GM18519 (cell line): ENCODE results near the gene CCNG1.
A peak's percentile ranks its signal among the peaks of the same experiment; 100 is the strongest.
"Not testable (repeated sequence)": the region's sequence is repeated elsewhere in the genome, so short reads cannot be mapped to it uniquely, and the experiment has no call there.

ENCODE experiments used
- ATAC-seq: cut with Tn5 transposase; IDR thresholded peaks from one replicate; pipeline ENCODE4 v1.9.1; 2021; ENCODE audit warnings: mild to moderate bottlenecking, moderate library complexity; ENCODE audit not compliant: unreplicated experiment, low FRiP score

The CCNG1 gene

GRCh38 chr5:163440954-163441353, 3.6 kb downstream of the CCNG1 start:
- ATAC-seq = no peak

GRCh38 chr5:163444526-163444925, 7.1 kb downstream of the CCNG1 start:
- no peak for ATAC-seq

- ATAC-seq = no peak
Measured at GRCh38 chr5:163445345-163445744, 8.0 kb downstream of the CCNG1 start.

GRCh38 chr5:163447191-163447590, 9.8 kb downstream of the CCNG1 start:
- ATAC-seq = no peak

DNA sequence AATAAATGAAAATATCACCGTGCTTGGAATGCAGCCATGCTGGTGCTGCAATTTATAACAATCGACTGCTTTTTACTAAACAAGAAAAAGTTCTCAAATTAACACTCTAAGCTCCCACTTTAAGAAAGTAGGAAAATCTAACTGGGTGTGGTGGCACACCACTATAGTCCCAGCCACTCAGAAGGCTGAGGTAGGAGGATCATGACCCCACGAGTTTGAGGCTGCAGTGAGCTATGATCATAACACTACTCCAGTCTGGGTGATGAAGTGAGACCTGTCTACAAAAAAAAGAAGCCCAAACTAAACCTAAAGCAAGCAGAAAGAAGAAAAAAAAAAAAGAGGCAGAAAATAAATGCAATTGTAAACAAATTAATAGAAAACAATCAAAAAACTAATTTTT, 10.5 kb downstream of the CCNG1 start:
- no peak for ATAC-seq

GRCh38 chr5:163448491-163448890, 11.1 kb downstream of the CCNG1 start:
- no peak for ATAC-seq

GRCh38 chr5:163451489-163451888, 14.1 kb downstream of the CCNG1 start:
- no peak for ATAC-seq

GRCh38 chr5:163453705-163454104, 16.3 kb downstream of the CCNG1 start:
- no peak for ATAC-seq

DNA sequence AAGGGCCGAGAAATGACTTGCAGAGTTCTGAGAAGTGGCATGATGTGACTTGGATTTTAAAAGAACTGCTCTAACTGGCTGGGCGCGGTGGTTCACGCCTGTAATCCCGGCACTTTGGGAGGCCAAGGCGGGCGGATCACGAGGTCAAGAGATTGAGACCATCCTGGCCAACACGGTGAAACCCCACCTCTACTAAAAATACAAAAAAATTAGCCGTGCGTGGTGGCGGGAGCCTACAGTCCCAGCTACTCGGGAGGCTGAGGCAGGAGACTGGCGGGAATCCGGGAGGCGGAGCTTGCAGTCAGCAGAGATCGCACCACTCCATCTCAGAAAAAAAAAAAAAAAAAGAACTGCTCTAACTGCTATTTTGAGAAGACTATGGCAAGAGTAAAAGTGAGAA, 18.0 kb downstream of the CCNG1 start:
- ATAC-seq = not testable (repeated sequence)

DNA sequence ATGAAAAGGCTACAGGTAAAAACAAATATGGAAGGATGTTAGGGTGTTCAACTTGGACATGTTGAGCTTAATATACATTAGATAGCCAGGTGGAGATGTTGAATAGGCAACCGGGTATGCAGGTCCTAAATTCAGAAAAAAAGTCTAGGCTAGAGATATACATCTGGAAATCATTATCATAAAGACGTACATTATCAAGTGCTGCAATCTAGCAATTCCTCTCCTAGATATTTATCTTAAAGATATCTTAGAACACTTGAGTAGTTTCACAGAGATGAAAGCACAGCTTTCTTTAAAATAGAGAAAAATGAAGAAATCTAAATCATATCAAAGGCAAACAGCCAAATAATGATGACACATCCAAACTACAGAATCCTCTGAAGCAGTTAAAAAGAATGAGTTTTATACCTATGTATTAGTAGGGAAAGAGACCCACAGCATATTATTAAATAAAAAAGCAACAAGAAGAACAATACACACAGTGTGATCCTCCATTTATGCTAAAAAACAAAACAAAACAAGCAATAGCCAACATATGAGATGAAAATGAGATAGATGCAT, 18.7 kb downstream of the CCNG1 start:
- no peak for ATAC-seq

- ATAC-seq = no peak
Measured at GRCh38 chr5:163456840-163457239, 19.4 kb downstream of the CCNG1 start.

GRCh38 chr5:163458778-163459385, 21.5 kb downstream of the CCNG1 start:
- ATAC-seq = no peak

GRCh38 chr5:163459462-163459818, 22.0 kb downstream of the CCNG1 start:
- no peak for ATAC-seq

- ATAC-seq = peak; percentile 75
Measured at GRCh38 chr5:163459819-163460561, 22.6 kb downstream of the CCNG1 start, which contains the start of gene NUDCD2. Gene NUDCD2 (minus strand): TSS chr5:163460102. CDS start chr5:163460050, 52 bp downstream.

GRCh38 chr5:163460562-163461171, 23.3 kb downstream of the CCNG1 start, which contains the start of gene HMMR:
Gene HMMR (plus strand): TSS chr5:163460632. CDS start chr5:163460693, 61 bp downstream.
- ATAC-seq = no peak

DNA sequence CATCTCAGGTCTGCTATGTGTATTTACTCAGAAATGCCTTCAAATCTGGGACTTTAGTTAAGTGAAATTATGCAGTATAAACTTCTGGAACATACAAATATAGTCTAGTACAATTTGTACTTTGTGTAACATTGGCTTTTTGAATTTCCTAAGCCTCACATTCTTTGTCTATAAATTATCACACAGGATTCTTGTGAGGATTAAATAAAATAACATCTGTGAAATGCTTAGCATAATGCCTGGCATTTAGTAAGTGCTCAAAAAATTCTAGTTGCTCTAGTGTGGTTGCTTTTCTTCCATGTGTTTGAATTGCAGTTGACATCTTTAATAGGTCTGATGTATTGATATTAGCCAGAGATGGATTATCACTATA, 25.7 kb downstream of the CCNG1 start:
- ATAC-seq = no peak

DNA sequence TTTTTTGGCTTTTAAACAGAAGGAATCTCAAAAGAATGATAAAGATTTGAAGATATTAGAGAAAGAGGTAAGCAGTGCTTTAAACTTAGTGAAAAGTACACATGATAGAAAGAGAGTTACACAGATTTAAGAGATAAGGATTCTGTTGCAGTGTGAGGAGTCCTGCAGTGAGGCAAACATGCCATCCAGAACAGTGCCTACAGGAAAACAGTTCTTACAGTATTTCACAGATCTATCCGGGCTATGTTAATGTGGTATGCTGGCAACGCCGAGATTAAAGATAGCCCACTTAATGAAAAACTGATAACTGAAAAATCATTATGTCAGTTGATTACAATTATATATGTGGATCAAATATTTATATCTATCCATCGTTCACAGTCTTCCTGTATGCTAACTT, 30.3 kb downstream of the CCNG1 start:
- ATAC-seq = no peak

GRCh38 chr5:163473635-163474243, 36.3 kb downstream of the CCNG1 start:
- ATAC-seq = no peak

GRCh38 chr5:163475411-163475810, 38.0 kb downstream of the CCNG1 start:
- ATAC-seq = no peak

GRCh38 chr5:163478126-163478981, 41.0 kb downstream of the CCNG1 start:
- ATAC-seq = no peak
